HG02852 (cell line): Measurements from ENCODE around the gene C11orf52.
"Not testable (repeated sequence)": the region's sequence is repeated elsewhere in the genome, so short reads cannot be mapped to it uniquely, and the experiment has no call there.

ENCODE experiments used
- ATAC-seq: cut with Tn5 transposase; IDR thresholded peaks from one replicate; pipeline ENCODE4 v1.9.1; 2021; ENCODE audit warnings: mild to moderate bottlenecking, moderate library complexity; ENCODE audit not compliant: unreplicated experiment

The C11orf52 gene, protein sequence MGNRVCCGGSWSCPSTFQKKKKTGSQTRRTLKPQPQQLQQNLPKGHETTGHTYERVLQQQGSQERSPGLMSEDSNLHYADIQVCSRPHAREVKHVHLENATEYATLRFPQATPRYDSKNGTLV

DNA sequence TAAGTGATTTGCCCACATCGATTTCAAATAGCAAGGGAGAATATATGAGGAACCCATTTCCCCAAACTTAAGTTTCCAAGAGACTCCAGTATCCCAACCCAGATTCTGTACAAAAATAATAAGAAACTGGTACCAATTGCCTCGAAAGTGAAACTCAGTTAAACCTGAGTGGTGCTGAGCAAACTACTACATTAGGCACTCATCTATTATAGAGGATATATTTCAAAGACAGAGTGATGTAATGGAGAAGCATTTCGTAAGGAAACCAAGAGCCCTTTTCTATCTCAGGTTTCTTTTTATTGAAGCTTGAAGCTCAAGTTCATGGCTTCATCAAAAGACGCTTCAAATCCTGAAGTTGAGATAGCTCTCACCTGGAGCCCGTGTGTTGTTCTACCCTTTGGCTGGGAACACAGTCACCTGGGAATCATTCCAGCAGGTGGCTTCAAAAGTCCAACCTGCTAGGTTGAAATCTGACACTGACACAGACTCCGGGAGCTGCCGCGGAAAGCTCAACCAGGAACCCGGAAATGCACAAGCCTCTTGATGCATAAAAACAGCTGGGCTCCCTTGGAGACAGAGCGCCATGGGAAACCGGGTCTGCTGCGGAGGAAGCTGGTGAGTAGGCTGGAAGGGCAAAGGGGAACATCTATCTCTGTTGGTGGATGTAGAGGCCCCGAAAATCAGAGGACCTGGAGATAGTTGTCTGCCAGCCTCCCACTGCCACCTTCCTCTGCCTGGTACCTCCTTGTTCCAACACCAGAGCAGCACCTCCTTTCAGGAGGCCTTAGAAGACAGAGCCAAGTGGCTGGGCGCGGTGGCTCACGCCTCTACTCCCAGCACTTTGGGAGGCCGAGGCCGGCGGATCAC is at the start of gene C11orf52:
C11orf52 (plus strand) TSS at position 524 of the 867 bp plus-strand sequence; CDS start at position 584, 60 bp downstream.
- ATAC-seq = no peak

DNA sequence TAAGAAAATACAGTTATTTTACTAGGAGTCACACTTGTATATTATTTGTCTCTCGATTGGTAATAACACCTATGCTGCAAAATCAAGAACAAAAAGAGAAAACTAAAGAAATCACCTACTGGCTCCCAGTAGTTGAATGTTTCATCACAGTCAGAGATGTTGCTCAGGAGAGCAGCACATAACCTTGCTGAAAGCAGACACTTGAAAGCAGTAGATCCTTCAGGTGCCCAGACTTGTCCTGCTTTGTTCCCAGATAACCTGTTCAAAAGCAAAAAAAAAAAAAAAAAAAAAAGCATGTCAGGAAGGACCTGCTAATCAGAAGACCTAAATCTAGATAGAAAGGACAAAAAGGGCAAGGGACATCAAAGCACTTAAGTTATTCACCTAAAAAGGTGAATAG is 48.6 kb upstream of the C11orf52 start:
- no peak for ATAC-seq

DNA sequence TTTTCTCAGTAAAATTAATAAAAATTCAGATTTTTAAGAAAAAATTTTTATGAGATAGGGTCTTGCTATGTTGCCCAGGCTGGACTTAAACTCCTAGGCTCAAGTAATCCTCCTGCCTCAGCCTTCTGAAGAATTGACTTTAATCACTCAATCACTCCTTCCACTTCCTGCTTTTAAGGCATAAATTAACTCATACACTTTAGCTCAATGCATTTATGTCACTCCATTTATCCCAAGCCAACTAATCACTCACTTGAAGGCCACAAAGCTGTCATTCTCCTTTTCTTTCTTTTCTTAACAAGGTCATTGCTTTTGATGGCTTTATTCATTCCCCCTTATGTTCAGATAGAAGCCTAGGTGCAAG is 48.2 kb upstream of the C11orf52 start:
- peak; percentile 9 for ATAC-seq

DNA sequence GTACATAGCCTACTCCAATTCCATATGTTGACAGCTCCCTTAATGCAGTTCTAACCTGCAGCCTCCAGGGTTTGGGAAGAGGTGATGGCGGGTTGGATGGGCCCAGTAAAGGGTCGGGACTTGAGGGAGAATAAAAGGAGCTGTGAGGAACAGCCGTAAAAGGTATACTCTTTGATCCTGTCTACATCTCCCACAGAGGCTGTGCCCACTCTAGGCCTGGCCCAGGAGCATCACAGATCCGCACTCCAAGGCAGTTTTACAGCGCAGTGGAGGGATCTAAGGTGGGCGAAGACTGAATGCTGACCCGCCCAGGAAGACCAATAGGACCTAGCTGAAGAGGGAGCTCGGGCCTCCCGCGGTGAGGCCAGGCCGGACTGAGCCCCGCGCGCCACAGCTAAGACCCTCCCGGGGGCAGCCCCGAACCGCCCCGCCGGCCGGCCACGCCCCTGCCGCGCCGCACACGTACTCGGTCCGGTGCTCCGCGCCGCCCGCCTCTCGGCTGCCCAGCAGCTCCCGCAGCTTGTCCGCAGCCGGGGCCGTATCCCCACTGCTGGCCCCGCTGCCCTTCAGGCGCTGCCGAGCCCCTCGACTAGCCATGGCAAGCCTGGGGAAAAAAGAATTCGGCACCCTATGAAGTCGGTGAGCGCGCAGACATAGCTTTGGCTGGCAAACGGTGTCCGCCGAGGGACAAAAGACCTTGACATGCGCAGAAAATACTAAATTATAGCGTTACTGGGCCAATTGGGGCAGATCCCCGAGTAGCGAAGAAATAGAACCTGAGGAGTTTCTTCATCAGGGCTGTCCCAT is 47.6 kb upstream of the C11orf52 start, which contains the start of gene ALG9:
ALG9 (minus strand) TSS at position 696 of the 807 bp plus-strand sequence; CDS start at position 597, 99 bp downstream.
- peak; percentile 92 for ATAC-seq

DNA sequence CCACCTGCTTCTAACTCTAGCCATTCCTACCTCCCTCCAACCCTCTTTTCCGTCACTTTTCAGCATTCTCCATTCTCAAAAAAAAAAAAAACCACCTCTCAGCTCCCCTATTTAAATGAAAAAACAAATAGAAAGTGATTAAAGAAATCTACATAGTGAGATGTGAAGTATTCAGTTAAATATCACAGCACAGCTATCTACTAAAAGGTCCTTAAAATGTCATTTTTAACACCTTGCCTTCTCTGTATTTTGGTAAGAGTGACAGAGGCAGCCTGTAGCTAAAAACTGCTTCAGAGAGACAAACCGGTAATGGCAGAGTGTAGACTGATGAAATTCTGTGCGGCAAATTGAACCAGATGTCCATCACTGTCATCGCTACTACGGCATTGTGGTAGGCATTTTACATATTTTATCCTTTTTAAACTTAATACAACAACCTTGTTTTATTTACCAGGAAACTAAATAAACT is 47.0 kb upstream of the C11orf52 start:
- ATAC-seq = no peak

DNA sequence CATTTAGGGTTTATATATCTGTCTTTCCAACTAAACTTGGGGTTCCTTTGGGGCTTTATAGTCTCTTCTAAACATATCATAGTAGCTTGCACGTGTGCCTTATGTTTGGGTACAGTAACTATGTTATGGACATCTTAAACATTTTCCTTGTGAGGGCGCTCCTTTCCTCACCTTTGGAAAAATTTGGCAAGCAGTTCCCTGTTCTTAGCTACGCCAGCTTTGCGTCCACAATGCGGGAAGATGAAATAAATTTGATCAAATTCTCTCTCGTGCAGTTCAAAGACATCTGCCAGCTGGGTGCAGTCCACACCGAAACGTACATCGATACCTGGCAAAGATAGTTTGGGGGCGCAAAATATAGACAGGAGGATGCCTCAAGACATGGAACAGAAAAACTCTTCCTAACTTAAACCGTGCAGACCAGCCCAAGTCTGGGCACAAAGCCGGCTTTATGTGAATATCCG is 40.3 kb upstream of the C11orf52 start:
- peak; percentile 7 for ATAC-seq

DNA sequence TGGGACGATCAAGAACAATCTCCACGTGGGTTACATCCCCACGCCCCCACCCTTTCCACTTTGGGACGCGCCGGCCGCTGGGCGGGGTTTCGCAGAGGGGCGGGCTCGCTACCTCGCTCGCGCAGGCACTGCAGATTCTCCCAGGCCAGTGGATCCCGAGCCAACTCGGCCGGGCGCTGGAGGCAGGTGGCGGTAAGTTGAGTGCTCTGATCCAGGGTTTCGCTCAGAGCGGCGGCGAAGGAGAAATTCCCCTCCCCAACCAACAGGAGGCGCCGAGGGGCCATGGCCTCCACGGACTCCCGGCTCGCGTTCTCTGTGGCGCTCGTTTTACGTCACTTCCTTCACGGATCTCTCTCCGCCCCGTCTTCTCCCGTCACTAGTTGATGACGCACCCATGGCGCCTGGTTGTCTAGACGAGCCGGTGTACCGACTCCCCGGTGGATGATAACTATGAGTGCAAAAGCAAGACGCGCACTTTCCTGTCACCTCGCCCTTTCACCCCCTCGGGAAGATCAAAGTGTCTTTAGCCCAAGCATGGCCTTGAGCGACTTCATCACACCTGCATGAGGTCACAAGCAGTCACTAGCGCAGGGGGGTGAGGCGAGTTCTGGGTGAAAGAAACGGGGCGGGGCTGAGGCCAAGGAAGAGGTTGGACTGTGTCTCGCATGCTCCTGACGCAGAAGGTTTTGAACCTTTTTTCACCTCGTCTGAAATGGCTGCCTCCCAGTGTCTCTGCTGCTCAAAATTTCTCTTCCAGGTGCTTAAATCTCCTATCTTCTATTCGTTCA is 39.7 kb upstream of the C11orf52 start, which contains the start of the genes CFAP68 and FDXACB1:
CFAP68 (plus strand) TSS at position 693 of the 788 bp plus-strand sequence; CDS start at position 713, 20 bp downstream.
FDXACB1 (minus strand) TSS at position 317 of the 788 bp plus-strand sequence; CDS start at position 284, 33 bp downstream.
- peak; percentile 90 for ATAC-seq

DNA sequence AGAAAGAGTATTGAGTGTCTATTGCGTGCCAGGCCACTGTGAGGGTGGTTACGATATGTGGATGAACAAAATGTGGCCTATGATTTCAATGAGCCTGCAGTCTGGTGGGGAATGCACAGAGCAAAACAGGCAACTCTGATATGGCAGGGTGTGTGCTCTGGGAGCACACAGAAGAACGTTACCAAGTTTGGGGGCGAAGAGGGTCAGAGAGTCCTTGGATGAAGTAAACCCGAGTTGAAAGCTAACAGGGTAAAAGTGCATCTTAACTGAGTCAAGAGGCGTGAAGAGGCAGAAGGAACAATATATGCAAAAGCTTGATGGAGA is 39.1 kb upstream of the C11orf52 start:
- ATAC-seq = no peak

DNA sequence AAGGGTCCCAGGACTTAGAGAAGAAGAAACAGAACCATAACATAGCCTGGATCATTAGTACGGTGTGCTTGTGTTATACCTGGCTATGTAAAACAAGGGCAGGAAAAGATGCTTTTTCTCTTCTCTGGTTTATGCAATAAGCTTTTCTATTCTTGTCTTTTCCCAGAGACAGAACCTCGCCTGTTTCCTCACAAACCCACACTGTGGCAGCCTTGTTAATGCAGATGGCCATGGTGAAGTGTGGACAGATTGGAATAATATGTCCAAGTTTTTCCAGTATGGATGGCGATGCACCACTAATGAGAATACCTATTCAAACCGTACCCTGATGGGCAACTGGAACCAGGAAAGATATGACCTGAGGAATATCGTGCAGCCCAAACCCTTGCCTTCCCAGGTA is 36.5 kb upstream of the C11orf52 start:
- no peak for ATAC-seq

DNA sequence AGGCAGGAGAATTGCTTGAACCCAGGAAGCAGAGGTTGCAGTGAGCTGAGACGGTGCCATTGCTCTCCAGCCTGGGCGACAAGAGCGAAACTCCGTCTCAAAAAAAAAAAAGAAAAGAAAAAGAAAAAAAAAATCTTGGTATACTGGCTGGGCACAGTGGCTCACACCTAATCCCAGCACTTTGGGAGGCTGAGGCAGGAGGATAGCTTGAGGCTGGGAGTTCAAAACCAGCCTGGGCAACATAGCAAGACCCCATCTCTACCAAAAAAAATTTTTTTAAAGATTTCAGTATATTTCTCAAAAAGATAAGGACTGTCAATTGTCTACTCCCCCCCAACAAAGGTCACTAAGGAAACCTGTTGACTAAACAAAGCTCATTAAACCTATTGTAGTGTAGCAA is 33.7 kb upstream of the C11orf52 start:
- not testable (repeated sequence) for ATAC-seq

DNA sequence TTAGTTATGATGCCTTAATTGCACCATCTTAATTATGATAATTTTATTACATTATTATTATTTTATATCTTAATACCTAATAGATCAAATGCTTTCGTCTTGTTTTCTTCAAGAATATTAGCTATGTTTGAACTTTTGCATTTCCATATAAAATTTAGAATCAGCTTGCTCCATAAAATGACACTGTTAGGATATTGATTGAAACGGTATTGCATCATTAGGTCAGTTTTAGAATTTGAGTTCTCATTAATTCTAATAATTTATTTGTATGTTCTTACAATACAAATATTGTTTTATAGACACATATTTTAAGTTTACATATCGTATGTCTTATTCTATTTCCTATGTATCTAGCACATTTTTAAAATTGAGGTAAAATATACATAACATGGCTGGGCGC is 32.7 kb upstream of the C11orf52 start:
- no peak for ATAC-seq

DNA sequence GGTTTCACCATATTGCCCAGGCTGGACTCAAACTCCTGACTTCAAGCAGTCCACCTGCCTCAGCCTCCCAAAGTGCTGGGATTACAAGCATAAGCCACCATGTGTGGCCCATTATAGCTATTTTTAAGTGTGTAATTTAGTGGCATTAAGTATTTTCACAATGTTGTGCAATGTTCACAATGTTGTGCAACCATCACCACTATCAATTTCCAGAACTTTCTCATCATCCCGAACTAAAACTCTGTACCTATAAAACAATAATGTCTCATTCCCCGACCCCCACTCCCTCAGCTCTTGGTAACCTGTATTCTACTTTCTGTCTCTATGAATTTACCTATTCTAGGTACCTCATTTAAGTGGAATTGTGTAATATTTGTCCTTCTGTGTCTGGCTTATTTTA is 31.9 kb upstream of the C11orf52 start:
- ATAC-seq = no peak

DNA sequence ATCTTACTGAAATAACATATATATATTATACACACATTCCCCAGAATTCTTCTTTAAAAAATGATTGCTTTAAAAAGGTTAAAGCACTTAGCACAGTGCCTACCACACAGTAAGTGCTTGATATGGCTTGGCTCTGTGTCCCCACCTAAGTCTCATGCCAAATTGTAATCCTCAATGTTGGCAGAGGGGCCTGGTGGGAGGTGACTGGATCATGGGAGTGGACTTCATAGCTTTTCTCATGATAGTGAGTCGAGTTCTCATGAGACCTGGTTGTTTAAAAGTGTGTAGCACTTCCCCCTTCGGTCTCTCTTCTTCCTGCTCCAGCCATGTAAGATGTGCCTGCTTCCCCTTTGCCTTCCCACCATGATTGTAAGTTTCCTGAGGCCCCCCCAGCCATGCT is 13.3 kb upstream of the C11orf52 start:
- ATAC-seq = no peak

DNA sequence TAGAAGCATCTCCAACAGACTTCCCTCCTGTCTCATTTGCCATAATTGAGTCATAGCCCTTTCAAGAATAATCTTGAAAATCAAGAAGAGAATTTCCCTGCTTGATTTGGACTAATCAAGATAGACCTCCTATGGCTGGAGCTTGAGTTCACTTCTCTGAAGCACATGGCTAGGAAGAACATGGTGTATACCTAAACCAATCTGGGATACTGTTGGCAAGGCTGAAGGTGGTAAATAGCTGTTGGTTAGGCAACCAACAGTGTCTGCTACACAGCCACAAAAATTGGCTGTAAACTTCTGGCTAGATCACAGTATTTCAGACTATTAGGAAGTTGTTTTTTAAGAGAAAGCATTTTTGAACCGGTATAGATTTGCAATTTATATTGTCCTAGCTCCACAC is 12.0 kb upstream of the C11orf52 start:
- ATAC-seq = no peak

DNA sequence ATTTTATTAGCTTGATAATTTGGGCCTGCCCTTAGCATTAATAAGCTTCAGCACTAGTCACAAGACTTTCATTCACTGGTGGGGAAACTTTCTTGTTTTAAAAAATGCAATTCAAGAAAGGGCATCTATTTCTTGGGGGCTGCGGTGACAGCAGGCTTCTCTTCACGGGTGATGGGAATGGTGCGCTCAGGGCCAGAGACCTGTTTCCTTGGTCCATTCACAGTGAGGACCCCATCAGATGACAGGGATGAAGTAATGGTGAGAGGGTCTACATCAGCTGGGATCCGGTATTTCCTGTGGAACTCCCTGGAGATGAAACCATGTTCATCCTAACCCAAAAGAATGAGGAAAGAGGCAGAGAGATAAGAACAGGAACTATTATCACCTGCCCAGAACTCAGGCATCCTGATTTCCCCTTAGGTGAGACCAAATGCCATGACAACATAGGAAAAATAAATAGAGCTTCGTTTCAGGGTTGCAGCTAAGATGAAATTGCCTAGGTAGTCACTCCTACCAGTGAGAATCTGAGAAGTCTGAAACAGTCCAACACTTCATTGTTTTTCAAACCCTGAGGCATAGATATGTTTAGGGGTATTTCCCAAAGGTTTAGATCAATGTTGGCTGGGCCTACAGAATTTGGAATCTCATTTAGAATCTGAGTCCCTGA is 9.9 kb upstream of the C11orf52 start:
- no peak for ATAC-seq

DNA sequence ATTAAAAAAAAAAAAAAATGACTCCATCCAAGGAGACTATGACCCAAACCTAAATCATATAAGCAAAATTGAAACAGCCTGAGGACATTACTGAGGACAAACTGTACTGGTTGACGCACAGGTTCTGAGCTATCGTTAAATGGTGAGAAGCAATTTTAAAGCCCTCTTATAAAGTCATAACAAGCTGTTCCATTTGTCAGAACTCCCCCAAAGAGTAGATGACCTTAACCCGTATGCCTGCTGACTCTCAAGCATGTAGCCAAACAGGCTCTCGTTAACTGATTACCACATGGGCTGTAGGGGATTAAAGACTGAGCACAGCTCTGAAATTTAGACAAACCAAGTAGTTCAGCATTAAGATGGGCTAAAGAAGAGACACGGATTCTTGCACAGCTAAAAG is 9.3 kb upstream of the C11orf52 start:
- no peak for ATAC-seq

DNA sequence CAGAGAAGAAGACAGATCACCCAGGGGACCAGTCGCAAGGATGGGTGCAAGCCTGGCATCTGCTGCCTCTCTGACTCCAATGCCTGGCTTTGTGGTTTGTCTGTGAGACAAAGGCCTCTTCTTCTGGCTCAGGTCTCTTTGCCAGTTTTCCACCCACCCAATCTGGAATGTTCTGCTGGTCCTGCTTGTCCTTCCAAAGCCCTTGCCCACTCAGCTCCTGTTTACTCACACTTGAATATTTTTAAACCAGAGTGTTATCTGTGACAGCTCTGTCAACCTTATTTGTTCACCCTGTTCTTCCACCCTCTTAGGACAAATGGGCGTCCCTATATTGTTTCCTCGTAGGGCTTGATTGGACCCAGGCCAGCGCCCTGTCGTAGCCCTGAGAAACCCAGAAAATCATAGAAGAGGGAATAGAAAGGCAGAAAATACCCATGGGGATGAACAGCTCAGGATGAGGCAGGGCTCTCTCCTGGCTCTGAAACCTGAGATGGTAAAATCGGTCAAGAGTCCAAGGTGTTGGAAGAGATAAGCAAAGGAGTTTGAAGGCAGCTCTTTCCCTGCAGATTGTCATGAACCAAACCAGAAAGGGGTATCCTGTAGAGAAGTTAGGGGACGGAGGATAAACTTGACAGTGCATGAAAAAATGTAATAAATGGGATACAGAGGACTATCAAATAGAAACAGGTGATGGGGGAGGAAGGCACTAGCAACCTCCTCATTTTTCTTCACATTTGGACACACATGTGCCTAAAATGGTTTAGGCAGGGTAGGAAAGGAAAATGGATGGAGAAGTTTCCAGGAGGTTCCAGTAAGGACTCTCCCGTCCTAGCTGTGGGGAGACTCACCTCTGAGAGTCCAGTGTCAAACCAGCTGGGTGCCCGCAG is 7.8 kb upstream of the C11orf52 start:
- ATAC-seq = no peak

DNA sequence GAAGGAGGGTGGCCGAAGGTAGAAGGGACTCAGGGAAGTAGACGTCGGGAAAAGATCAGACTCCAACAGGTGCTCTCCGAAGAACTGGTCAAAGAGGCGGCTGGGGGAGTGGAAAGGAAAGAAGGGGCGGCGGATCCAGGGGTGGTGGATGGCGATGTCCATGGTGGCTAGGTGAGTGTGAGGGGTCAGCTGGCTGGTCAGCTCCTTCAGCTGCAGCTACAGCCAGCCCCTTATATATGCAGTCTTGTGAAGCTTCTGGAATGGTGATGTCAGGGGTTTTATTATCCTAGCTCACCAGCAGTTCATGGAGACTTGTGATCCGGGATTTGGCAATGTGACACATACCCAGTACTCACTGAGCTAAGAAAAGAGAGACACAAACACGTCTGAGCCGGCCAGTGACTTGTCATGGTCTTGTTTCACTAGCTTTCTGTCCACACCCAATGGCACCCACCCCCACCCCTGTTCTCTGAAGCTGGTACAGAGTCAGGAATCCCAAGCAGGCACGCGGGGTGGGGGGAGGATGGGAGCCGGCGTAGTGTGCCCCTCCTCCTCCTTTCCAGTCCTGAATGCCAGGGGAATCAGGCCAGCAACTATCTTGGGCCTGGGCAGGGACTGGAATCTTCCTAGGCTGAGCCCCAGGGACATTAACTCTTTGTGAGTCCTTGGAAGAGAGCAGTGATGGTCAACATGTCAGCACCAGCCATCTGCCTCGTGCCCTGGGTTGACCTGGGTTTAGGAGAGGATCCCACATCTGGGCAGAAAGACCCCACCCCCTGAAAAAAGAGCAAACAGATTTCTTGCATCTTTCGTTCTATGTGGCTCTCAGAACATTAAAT is 6.9 kb upstream of the C11orf52 start, which contains the start of gene CRYAB:
CRYAB (minus strand) TSS at position 208 of the 839 bp plus-strand sequence; CDS start at position 162, 46 bp downstream.
- ATAC-seq = no peak
